COLO668 (cell line): ENCODE measurements around the gene CCDC157.

Experiments used
- DNase-seq: peaks from one replicate; lab custom pipeline; 2025; ENCODE audit not compliant: unreplicated experiment; lab: John Stamatoyannopoulos, UW

Gene CCDC157

GRCh38 chr22:30411780-30412179 is 55.0 kb downstream of the CCDC157 start:
- DNase-seq = no peak

DNA sequence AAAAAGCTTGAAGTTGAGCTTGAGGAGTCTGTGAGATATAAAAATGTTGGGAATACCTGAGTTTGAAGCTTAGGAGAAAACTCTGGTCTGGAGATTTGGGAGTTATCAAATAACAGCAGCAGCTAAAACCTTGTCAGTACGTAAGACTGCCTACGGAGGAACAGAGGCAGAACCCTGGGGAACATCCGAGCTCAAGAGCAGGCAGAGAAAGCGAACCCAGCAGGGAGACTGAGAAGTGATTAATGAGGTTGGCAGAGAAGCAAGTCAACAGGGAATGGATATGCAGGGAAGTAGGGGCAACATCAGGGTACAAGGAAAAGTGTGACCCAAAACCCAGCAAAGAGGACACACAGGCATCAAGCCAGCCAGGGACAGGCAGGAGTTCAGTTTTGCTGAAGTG is 56.2 kb downstream of the CCDC157 start:
- DNase-seq = no peak

- no peak for DNase-seq
Measured at GRCh38 chr22:30413745-30414524, 57.1 kb downstream of the CCDC157 start.

- no peak for DNase-seq
Measured at GRCh38 chr22:30414525-30415047, 57.8 kb downstream of the CCDC157 start.

DNA sequence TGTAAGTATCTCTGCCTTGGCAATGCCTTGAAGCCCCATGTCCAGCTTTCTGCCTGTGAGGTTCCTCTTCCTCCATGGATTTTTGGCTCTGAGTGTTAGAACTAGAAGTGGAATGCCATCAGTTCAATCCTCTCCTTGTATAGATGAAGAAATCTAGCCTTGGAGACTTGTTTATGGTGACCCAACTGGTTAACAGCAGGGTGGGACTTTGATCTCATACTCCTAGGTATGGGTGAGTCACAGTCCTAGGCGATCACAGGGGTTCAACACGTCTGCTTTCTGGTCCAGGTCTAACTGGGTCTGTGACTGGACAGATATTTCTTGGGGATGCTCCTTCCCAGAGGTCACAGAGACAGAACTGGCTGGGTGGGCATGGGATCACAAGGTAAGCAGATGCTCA is 59.6 kb downstream of the CCDC157 start:
- no peak for DNase-seq

DNA sequence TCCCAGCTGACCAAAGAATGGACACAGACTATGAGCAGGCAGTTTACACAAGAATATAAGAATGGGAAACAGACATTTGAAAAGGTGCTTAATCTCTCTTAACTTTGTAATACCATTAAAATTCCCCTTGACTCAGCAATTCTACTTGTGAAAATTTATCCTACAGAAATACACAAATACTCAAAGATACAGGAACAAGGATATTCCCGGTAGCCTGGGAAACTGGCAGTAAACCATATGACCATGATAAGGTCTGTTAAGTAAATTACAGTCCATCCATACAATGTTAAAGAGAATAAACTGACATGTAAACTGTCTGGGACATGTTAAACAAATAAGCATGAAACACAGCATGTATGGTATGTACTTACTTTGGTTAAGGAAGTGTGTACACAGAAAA is 60.0 kb downstream of the CCDC157 start:
- DNase-seq = no peak

DNA sequence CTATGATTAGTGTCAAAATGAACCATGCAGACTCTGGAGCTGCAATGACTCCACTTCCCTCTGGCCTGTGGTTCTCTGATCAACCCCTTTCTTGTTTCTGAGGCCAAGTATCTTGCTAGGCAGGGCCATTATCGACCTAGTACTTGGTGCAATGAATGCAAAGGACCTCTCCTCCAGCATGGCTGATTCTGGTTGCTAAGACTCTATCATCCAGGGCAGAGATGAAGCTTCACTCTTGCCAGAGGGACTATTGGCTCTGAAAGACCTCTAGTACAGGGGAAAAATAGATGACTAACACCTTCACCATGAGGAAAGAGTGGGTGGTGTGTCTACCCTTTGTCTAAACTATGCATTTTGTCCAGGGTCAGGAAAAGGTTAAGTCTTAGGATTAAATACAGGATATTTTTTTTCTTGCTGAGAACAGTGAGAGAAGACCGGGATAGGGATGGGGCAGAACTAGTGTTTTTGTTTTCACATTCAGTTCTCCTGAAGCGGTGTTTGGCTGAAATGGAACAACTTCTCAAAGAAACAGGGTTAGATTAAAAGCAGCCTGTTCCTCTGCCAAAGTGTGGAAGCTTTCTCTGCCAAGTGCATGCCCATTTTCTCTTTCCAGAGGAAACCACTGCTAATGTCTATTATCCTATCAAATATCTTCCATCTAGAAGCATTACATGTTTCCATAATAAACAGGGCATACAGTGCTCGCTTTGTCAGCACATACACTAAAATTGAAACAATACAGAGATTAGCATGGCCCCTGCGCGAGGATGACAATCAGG is 63.7 kb downstream of the CCDC157 start:
- DNase-seq = no peak

DNA sequence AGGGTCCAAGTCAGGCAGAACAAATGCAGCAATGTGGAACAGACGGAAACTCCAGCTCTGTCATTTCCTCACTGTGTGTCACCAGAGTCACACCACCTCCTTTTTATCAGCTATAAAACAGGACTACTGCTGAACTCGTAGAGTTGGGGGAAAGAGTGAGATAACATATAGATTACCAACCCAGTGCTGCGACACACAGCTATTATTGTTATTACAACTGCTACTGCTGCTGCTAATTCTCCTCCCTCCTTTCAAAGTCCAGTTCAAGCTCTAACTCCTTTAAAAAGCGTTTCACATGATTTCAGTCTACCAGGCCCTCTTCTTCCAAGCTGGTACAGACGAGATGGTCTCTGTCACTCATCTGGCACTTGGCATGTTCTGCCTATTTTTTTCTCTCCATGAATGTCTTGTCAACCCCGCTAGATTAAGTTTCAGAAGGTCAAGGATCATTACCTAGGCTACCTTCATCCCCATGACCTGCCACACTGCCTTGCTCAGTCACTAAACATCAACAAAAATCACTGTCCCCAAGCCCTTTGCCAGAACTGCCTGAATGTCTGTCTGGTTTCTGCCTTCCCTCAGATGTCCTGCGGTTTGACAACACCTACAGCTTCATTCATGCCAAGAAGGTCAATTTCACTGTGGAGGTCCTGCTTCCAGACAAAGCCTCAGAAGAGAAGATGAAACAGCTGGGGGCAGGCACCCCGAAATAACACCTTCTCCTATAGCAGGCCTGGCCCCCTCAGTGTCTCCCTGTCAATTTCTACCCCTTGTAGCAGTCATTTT is 65.1 kb downstream of the CCDC157 start:
- DNase-seq = no peak

- DNase-seq = peak; percentile 68
Measured at GRCh38 chr22:30422481-30423300, 65.9 kb downstream of the CCDC157 start.

- DNase-seq = peak; percentile 82
Measured at GRCh38 chr22:30423301-30423958, 66.6 kb downstream of the CCDC157 start.

DNA sequence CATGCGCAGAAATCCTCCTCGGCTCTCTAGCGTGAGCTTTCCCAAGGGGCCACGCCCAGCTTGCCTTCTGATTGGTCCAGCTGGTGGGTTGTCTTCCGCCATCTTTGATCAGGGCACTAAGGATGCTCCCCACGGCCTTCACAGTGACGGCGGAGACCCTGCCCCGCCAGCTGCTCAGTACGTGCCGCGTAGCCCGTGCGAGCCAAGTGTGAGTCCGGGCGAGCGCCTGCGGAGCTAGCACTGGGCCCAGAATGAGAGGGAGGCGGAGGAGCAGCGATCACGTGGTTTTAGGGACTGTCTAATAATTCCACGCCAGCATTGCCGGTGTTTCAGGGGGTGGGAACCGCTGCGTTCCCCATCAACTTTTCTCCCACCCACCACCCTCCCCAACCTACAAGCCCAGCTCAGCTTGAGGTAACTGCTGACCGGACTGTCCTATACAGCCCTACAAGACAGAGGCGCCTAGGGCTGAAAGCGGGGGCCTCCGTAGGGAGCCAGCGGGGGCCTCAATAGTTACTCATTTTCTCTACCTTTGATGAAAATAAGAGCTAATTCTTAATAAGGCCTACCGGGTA is 67.2 kb downstream of the CCDC157 start:
- DNase-seq = peak; percentile 99

DNA sequence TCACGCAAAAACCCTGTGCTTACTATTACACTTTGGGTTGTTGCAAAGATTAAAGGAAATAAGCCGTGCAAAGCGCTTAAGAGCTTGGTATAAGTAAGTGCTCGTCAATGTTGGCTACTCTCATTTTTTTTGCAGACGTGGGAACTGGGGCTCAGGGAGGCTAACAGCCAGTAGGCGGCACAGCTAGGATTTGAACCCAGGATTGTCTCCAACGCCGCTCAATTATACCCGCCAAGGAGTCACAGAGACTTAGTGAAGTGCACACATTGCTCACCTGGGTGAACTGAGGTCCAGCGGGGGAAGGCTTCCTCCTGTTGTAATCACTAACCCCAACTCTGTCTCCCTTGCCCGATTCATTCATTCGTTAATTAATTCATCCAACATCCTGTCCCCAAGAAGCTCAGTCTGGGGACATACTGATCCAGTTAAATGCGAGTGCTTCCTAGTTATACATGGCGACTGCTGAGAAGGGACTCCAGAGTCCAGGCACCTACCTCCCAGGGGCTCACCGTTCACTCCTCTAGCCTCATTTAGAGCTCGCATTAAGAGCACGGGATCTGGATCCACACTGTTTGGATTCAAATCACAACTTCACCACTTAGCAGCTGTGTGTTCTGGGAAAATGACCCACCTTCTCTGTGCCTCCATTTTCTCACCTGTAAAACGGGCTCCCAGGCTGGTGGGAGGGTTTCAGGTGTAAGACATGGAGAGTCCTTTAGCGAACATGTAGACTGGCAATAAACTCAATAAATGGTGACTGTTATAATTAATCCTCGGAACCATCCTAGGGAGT is 67.9 kb downstream of the CCDC157 start:
- DNase-seq = peak; percentile 27

DNA sequence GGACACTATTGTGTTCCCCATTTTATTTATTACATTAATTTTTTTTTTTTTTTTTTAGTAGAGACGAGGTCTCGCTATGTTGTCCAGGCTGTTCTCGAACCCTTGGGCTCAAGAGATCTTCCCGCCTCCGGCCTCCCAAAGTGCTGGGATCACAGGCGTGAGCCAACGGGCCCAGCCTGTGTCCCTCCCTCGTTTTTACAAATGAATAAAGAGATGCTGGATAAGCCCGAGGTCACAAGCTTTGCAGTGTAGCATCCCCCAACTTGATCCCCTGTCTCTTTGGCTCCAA is 68.5 kb downstream of the CCDC157 start:
- no peak for DNase-seq

- DNase-seq = peak; percentile 74
Measured at GRCh38 chr22:30425616-30426387, 69.0 kb downstream of the CCDC157 start, which contains the start of gene MTFP1. TSS of gene MTFP1 (plus strand) at chr22:30425768. CDS start at chr22:30425880, 112 bp downstream.
